GM12872 (cell line): ENCODE data around the gene TBL1Y.
A peak's percentile ranks its signal among the peaks of the same experiment; 100 is the strongest.

Experiments used
- TF ChIP-seq, protein P1 (sequence below): IDR thresholded peaks from 3 replicates; pipeline ENCODE4 v1.5.1; 2011; ENCODE audit warnings: low read depth, mild to moderate bottlenecking, low read length, moderate library complexity; ENCODE audit not compliant: insufficient read depth

Gene TBL1Y

DNA sequence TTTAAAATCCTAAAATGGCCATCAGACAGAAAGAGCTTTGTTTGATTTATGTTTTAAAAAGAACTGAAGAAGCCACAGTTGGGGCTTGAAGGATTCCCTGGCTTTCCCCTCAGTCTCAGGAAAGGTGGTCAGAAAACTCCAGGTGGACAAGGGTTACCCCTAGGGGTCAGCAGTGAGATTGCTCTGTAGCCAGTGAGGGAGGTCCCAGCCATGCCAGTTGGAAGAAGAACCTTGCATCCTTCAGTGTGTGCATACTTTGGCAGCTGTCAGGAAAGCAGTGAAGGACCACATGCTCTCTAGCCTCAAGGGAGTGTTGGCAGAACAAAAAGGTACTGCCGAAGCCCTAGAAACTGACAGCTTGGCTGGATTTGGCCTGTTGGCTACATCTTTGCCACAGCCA lies 182.3 kb downstream of the TBL1Y start:
- TF ChIP-seq, protein P1, sequence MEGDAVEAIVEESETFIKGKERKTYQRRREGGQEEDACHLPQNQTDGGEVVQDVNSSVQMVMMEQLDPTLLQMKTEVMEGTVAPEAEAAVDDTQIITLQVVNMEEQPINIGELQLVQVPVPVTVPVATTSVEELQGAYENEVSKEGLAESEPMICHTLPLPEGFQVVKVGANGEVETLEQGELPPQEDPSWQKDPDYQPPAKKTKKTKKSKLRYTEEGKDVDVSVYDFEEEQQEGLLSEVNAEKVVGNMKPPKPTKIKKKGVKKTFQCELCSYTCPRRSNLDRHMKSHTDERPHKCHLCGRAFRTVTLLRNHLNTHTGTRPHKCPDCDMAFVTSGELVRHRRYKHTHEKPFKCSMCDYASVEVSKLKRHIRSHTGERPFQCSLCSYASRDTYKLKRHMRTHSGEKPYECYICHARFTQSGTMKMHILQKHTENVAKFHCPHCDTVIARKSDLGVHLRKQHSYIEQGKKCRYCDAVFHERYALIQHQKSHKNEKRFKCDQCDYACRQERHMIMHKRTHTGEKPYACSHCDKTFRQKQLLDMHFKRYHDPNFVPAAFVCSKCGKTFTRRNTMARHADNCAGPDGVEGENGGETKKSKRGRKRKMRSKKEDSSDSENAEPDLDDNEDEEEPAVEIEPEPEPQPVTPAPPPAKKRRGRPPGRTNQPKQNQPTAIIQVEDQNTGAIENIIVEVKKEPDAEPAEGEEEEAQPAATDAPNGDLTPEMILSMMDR: peak; percentile 42; the same call in 1 of the 3 replicates

DNA sequence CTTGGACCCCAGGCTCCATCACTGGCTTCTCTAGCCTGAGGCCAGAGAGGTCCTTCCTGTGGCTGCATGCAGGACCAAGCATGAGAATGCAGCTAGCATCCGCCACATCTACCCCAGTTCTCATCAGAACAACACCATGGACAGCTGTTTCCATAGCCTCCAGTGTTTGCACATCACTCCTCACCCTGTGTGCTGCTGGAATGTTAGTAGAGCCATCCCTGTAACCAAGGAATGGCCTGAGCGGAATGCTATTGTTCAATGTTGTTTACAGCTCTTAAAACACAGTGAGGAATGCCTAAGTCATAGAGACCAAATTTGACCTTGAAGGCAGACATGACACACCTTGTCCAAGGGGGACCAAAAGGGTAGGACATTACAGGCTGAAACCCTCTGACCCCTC lies 183.9 kb downstream of the TBL1Y start:
- TF ChIP-seq, protein P1: no peak

DNA sequence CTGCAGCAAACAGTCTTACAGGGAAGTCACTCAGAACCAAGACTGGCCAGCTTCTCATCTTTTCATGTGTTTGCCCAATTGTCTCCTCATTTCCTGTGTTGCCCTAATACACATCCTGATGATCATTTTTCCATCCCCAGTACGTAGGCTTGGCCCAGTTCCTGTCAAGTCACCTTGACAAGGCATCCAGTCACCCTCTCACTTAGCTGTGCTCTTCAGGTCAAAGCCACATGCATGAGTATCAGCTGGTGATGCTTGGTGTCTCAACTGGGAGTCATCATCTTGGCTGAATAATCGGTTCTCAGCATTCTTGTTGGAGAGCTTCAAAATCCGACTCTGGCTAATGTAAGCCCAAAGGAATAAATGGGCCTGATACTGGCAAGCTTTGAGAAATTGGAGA lies 186.5 kb downstream of the TBL1Y start:
- TF ChIP-seq, protein P1: no peak

DNA sequence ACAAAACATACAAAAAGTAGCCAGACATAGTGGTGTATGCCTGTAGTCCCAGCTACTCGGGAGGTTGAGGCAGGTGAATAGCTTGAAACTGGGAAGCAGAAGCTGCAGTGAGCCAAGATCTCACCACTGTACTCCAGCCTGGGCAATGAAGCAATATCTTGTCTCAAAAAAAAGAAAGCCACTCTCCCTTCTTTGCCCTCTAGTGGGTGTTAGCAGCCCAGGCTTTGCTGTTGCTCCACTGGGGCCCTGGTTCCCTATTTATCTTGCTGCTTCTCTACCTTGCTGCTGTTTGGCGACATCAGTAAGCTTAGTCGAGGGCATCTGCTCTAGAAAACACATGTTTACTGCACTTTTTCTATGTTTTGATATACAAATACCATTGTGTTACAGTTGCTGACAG lies 189.2 kb downstream of the TBL1Y start:
- TF ChIP-seq, protein P1: no peak

DNA sequence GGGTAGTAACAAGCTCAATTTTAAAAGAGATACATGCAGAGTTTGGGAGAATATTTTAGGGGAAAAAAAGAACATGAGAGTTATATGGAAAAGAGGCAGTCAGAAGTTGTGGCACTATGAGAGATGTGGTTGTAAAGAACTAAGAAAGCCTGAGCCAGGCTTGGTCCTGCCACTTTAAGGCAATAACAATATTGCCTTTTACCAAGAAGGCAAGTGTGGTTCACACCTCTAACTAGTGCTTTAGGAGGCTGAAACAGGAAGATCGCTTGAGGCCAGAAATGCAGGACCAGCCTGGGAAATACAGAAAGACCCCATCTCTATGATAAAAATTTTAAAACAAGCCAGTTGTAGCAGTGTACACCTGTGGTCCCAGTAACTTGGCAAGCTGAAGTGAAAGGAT lies 192.2 kb downstream of the TBL1Y start:
- TF ChIP-seq, protein P1: no peak

DNA sequence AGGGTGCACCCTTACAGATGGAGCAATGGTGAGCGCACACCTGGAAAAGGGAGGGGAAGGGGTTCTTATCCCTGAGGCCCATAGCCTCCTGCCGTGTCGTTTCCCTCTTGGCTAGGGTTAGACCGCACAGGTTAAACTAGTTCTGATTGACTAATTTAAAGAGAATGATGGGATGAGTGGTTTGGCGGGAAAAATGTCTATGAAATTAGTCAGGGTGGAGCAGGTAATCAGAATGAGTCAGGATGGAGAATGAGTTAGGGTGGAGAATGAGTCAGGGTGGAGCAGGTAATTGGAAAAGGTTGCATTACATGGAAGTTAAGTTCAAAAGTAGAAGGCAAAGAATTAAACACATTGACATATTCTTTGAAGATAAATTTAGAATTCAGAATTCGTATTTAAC lies 196.7 kb downstream of the TBL1Y start:
- TF ChIP-seq, protein P1: no peak

DNA sequence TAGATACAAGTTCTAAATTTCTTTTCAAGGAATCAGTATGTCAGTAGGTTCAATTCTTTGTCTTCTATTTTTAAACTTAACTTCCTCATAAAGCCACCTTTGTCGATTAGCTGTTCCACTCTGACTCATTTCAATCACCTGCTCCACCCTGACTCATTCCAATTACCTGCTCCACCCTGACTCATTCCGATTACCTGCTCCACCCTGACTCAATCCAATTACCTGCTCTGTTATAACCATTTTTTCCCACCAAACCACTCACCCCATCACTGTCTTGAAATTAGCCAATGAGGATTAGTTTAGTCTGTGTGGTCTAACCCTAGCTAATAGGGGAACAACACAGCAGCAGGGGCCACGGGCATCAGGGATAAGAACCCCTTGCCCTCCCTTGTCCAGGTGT lies 199.6 kb downstream of the TBL1Y start:
- TF ChIP-seq, protein P1: no peak

DNA sequence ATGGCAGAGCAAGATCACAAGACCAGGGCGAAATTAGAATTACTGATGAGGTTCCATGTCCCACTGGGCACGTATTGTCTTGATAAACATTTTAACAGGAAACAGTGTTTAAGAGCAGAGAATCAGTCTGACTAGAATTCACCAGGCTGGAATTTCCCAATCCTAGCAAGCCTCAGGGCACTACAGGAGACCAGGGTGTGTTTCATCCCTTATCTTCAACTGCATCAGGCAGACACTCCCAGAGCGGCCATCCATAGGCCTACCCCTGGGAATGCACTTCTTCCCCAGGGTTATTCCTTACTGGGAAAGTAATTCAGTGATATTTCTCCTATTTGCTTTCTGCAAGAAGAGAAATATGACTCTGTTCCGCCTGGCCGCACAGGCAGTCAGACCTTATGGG lies 205.4 kb downstream of the TBL1Y start:
- TF ChIP-seq, protein P1: no peak
